ENCODE measurements around the gene TAS2R4.
"Not testable (repeated sequence)": the region's sequence is repeated elsewhere in the genome, so short reads cannot be mapped to it uniquely, and the experiment has no call there.

Gene TAS2R4

GRCh38 chr7:141739250-141739649 is 37.2 kb upstream of the TAS2R4 start:
- Histone ChIP-seq H3K4me1 (ENCODE audit: insufficient read depth, insufficient read length) (no peaks in the 10 kb centered on the region), H3K27me3 (ENCODE audit: insufficient read depth, insufficient read length) (no peaks in the 10 kb centered on the region), H3K4me3 (ENCODE audit: insufficient read length, low read depth) (peak overlapping the region; percentile 86), H3K36me3 (ENCODE audit: insufficient read depth, insufficient read length, low read length) (peaks cover 46% of the 10 kb centered on the region), H3K9me3 (ENCODE audit: insufficient read depth, low read length) (no peaks in the 10 kb centered on the region), H3K9ac (ENCODE audit: insufficient read length, low read depth) (peak overlapping the region; percentile 86)
- no peak for DNase-seq (ENCODE audit: low read depth, low spot score)
- TF ChIP-seq ZNF274 (IDR thresholded peaks at IDR 0.05; ENCODE audit: low read depth, low read length) (no peak), YY1 (IDR thresholded peaks at IDR 0.05; ENCODE audit: insufficient read depth, insufficient read length) (no peak), SUZ12 (IDR thresholded peaks at IDR 0.05; ENCODE audit: extremely low read depth, insufficient read depth, insufficient read length) (no peak)

- no peak overlapping the region for H3K9ac ChIP-seq (ENCODE audit: insufficient read length, low read depth)
- DNase-seq (ENCODE audit: low read depth, low spot score) = no peak
- no peaks in the 10 kb centered on the region for H3K9me3 ChIP-seq (ENCODE audit: insufficient read depth, low read length)
- no peaks in the 10 kb centered on the region for H3K27me3 ChIP-seq (ENCODE audit: insufficient read depth, insufficient read length)
- H3K36me3 ChIP-seq (ENCODE audit: insufficient read depth, insufficient read length, low read length) = peaks cover 71% of the 10 kb centered on the region
- no peak for TF ChIP-seq YY1 (IDR thresholded peaks at IDR 0.05; ENCODE audit: insufficient read depth, insufficient read length)
- no peak for TF ChIP-seq SUZ12 (IDR thresholded peaks at IDR 0.05; ENCODE audit: extremely low read depth, insufficient read depth, insufficient read length)
- TF ChIP-seq ZNF274 (IDR thresholded peaks at IDR 0.05; ENCODE audit: low read depth, low read length) = no peak
- no peaks in the 10 kb centered on the region for H3K4me1 ChIP-seq (ENCODE audit: insufficient read depth, insufficient read length)
- H3K4me3 ChIP-seq (ENCODE audit: insufficient read length, low read depth) = no peak overlapping the region
Measured at GRCh38 chr7:141742229-141742628, 34.2 kb upstream of the TAS2R4 start.

DNA sequence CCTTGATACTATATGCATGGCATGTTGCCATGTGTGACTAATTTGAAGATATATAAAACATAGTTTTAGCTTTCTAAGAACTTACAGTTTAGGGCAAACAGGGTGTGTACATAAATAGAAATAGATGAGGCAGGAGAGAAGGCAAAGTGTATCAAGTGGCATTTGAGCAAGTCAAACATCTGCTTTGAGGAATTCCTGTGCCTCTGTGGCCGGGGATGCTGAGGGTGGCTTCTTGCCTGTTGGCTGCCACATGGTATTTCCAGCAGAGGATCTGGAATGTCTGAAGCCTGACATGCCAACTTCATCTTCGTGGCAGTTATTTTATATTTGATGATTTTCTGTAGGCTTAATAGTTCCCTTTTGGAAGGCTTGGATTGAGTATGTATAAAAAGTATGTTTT is 32.3 kb upstream of the TAS2R4 start:
- TF ChIP-seq YY1 (IDR thresholded peaks at IDR 0.05; ENCODE audit: insufficient read depth, insufficient read length) = no peak
- TF ChIP-seq SUZ12 (IDR thresholded peaks at IDR 0.05; ENCODE audit: extremely low read depth, insufficient read depth, insufficient read length) = no peak
- no peak for TF ChIP-seq ZNF274 (IDR thresholded peaks at IDR 0.05; ENCODE audit: low read depth, low read length)
- Histone ChIP-seq H3K4me3 (ENCODE audit: insufficient read length, low read depth) (no peak overlapping the region), H3K4me1 (ENCODE audit: insufficient read depth, insufficient read length) (no peaks in the 10 kb centered on the region), H3K9me3 (ENCODE audit: insufficient read depth, low read length) (peaks cover 5% of the 10 kb centered on the region; the same call in 1 of the 2 replicates), H3K36me3 (ENCODE audit: insufficient read depth, insufficient read length, low read length) (peaks cover 82% of the 10 kb centered on the region), H3K9ac (ENCODE audit: insufficient read length, low read depth) (no peak overlapping the region), H3K27me3 (ENCODE audit: insufficient read depth, insufficient read length) (no peaks in the 10 kb centered on the region)
- DNase-seq (ENCODE audit: low read depth, low spot score) = no peak

GRCh38 chr7:141748396-141748795 is 28.1 kb upstream of the TAS2R4 start:
- Histone ChIP-seq H3K36me3 (ENCODE audit: insufficient read depth, insufficient read length, low read length) (peaks cover 86% of the 10 kb centered on the region), H3K4me1 (ENCODE audit: insufficient read depth, insufficient read length) (no peaks in the 10 kb centered on the region), H3K9ac (ENCODE audit: insufficient read length, low read depth) (no peak overlapping the region), H3K9me3 (ENCODE audit: insufficient read depth, low read length) (peaks cover 45% of the 10 kb centered on the region), H3K27me3 (ENCODE audit: insufficient read depth, insufficient read length) (no peaks in the 10 kb centered on the region), H3K4me3 (ENCODE audit: insufficient read length, low read depth) (no peak overlapping the region)
- DNase-seq (ENCODE audit: low read depth, low spot score) = no peak
- TF ChIP-seq SUZ12 (IDR thresholded peaks at IDR 0.05; ENCODE audit: extremely low read depth, insufficient read depth, insufficient read length) (no peak), YY1 (IDR thresholded peaks at IDR 0.05; ENCODE audit: insufficient read depth, insufficient read length) (no peak), ZNF274 (IDR thresholded peaks at IDR 0.05; ENCODE audit: low read depth, low read length) (no peak)

GRCh38 chr7:141751904-141752303 is 24.6 kb upstream of the TAS2R4 start:
- peaks cover 80% of the 10 kb centered on the region for H3K36me3 ChIP-seq (ENCODE audit: insufficient read depth, insufficient read length, low read length)
- H3K9me3 ChIP-seq (ENCODE audit: insufficient read depth, low read length) = peaks cover 48% of the 10 kb centered on the region
- not testable (repeated sequence) for H3K4me3 ChIP-seq (ENCODE audit: insufficient read length, low read depth); H3K27me3 ChIP-seq (ENCODE audit: insufficient read depth, insufficient read length); DNase-seq (ENCODE audit: low read depth, low spot score); H3K9ac ChIP-seq (ENCODE audit: insufficient read length, low read depth); H3K4me1 ChIP-seq (ENCODE audit: insufficient read depth, insufficient read length)

- Histone ChIP-seq H3K4me3 (ENCODE audit: insufficient read length, low read depth) (no peak overlapping the region), H3K4me1 (ENCODE audit: insufficient read depth, insufficient read length) (no peaks in the 10 kb centered on the region), H3K27me3 (ENCODE audit: insufficient read depth, insufficient read length) (no peaks in the 10 kb centered on the region), H3K9ac (ENCODE audit: insufficient read length, low read depth) (no peak overlapping the region), H3K9me3 (ENCODE audit: insufficient read depth, low read length) (peaks cover 51% of the 10 kb centered on the region), H3K36me3 (ENCODE audit: insufficient read depth, insufficient read length, low read length) (peaks cover 87% of the 10 kb centered on the region)
- no peak for TF ChIP-seq YY1 (IDR thresholded peaks at IDR 0.05; ENCODE audit: insufficient read depth, insufficient read length)
- TF ChIP-seq SUZ12 (IDR thresholded peaks at IDR 0.05; ENCODE audit: extremely low read depth, insufficient read depth, insufficient read length) = no peak
- DNase-seq (ENCODE audit: low read depth, low spot score) = peak; percentile 39
Measured at GRCh38 chr7:141752634-141753033, 23.8 kb upstream of the TAS2R4 start.

DNA sequence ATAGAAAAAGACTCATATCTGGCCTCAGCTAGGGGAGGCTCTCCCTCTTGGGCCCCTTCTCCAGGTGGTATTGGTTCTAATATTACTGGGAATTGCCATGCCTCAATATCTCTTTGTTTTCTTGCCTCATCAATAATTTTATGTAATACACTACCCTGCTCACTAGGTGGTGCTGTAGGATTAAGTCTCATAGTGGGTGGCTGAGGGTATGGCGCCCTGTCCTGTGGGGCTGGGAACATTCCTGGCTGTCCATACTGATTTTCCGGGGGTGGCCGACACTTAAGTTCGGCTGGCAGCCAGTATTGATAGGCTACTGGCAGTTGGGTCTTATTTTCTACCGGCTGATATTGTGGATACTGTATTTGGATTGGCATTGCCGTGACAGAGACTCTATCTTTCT is 21.5 kb upstream of the TAS2R4 start:
- Histone ChIP-seq H3K4me1 (ENCODE audit: insufficient read depth, insufficient read length) (no peaks in the 10 kb centered on the region), H3K27me3 (ENCODE audit: insufficient read depth, insufficient read length) (no peaks in the 10 kb centered on the region), H3K9ac (ENCODE audit: insufficient read length, low read depth) (no peak overlapping the region), H3K4me3 (ENCODE audit: insufficient read length, low read depth) (no peak overlapping the region), H3K36me3 (ENCODE audit: insufficient read depth, insufficient read length, low read length) (peaks cover 79% of the 10 kb centered on the region), H3K9me3 (ENCODE audit: insufficient read depth, low read length) (peaks cover 54% of the 10 kb centered on the region)
- peak; percentile 30 for DNase-seq (ENCODE audit: low read depth, low spot score)
- no peak for TF ChIP-seq ZNF274 (IDR thresholded peaks at IDR 0.05; ENCODE audit: low read depth, low read length)
- TF ChIP-seq SUZ12 (IDR thresholded peaks at IDR 0.05; ENCODE audit: extremely low read depth, insufficient read depth, insufficient read length) = no peak
- TF ChIP-seq YY1 (IDR thresholded peaks at IDR 0.05; ENCODE audit: insufficient read depth, insufficient read length) = no peak

- DNase-seq (ENCODE audit: low read depth, low spot score) = no peak
- Histone ChIP-seq H3K36me3 (ENCODE audit: insufficient read depth, insufficient read length, low read length) (peaks cover 33% of the 10 kb centered on the region), H3K4me3 (ENCODE audit: insufficient read length, low read depth) (no peak within 1 kb of the TSS), H3K27me3 (ENCODE audit: insufficient read depth, insufficient read length) (no peaks in the 10 kb centered on the region), H3K9ac (ENCODE audit: insufficient read length, low read depth) (no peak within 1 kb of the TSS), H3K4me1 (ENCODE audit: insufficient read depth, insufficient read length) (no peaks in the 10 kb centered on the region), H3K9me3 (ENCODE audit: insufficient read depth, low read length) (peaks cover 16% of the 10 kb centered on the region; the same call in 1 of the 2 replicates)
- TF ChIP-seq YY1 (IDR thresholded peaks at IDR 0.05; ENCODE audit: insufficient read depth, insufficient read length) (no peak), ZNF274 (IDR thresholded peaks at IDR 0.05; ENCODE audit: low read depth, low read length) (no peak), SUZ12 (IDR thresholded peaks at IDR 0.05; ENCODE audit: extremely low read depth, insufficient read depth, insufficient read length) (no peak)
Measured at GRCh38 chr7:141763797-141764196, 12.7 kb upstream of the TAS2R4 start, which contains the start of gene TAS2R3. TSS of gene TAS2R3 (plus strand) at chr7:141764097. CDS start at chr7:141764159, 62 bp downstream.

GRCh38 chr7:141770083-141770583 is 6.3 kb upstream of the TAS2R4 start:
- H3K36me3 ChIP-seq (ENCODE audit: insufficient read depth, insufficient read length, low read length); H3K27me3 ChIP-seq (ENCODE audit: insufficient read depth, insufficient read length); H3K9ac ChIP-seq (ENCODE audit: insufficient read length, low read depth); H3K4me1 ChIP-seq (ENCODE audit: insufficient read depth, insufficient read length); H3K9me3 ChIP-seq (ENCODE audit: insufficient read depth, low read length); H3K4me3 ChIP-seq (ENCODE audit: insufficient read length, low read depth); DNase-seq (ENCODE audit: low read depth, low spot score): not testable (repeated sequence)
